KG1 (cell line): Measurements from ENCODE around the gene ZNF226.
"Not testable (repeated sequence)": the region's sequence is repeated elsewhere in the genome, so short reads cannot be mapped to it uniquely, and the experiment has no call there.

Experiments used
- DNase-seq: peaks from one replicate; lab custom pipeline; 2025; lab: John Stamatoyannopoulos, UW

Gene ZNF226

DNA sequence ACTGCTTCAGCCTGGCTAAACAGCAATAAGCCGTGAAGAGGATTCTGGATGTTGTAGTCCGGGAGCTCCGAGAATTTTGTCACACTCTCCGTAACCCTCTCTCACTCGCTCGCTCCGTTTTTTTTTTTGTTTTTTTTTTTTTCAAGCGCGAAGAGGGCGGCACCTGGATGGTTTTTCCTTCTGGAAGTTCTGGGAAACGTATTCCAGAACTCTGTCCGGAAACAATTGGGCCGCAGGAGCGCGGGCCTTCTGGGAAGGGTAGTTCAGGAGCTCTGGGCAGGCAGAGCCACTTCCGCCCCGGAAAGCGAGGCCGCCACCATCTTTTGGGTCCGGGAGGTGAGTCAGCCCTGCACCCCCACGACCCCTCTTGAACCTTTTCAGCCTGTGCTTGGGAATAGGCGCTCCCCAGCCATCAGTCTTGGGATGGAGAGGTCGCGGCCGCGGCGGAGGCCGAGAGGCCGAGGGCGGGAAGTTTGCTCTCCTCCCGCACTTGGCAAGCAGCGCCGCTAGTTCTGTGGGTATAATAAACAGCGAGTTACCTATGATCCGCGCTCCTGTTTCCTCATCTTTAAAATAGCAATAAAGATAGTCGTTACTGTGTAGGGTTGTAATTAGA is 47.5 kb downstream of the ZNF226 start, which contains the start of gene ZNF227:
ZNF227 (plus strand) TSS at position 283 of the 616 bp plus-strand sequence. CDS start 5,261 bp downstream, outside the sequence.
- DNase-seq: peak; percentile 78

DNA sequence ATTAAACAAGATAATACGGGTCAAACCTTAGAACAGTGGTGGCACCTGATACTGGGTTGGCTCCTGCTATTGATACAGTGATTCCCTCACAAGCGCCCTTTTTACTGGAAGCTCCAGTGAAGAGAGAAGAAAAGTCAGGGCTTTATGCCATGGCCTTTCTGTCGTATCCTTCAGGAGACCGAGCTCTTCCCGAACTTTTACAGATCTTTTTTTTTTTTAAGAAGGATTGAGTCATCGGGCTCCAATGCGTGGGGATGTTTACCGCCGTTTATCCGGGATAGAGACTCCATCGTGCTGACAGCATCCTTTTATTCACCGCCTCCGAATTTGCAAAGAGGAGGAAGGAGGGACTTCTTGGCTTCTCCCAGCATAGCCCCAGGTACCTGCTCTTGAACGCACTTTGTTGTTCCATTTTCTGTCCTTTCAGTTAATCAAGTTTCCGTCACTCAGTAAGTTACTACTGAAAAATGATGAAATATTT is 48.0 kb downstream of the ZNF226 start:
- DNase-seq: no peak

GRCh38 chr19:44219926-44220325 is 55.0 kb downstream of the ZNF226 start:
- DNase-seq: not testable (repeated sequence)

GRCh38 chr19:44220761-44221160 is 55.9 kb downstream of the ZNF226 start:
- DNase-seq: not testable (repeated sequence)

DNA sequence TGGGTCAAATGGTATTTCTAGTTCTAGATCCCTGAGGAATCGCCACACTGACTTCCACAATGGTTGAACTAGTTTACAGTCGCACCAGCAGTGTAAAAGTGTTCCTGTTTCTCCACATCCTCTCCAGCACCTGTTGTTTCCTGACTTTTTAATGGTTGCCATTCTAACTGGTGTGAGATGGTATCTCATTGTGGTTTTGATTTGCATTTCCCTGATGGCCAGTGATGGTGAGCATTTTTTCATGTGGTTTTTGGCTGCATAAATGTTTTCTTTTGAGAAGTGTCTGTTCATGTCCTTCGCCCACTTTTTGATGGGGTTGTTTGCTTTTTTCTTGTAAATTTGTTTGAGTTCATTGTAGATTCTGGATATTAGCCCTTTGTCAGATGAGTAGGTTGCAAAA is 56.4 kb downstream of the ZNF226 start:
- DNase-seq: not testable (repeated sequence)
